GM10248 (cell line): ENCODE data around the gene BABAM2.

ENCODE experiments used
- CTCF ChIA-PET: fragments of 300-600 bp; sonication (Branson Sonifier 250); formaldehyde crosslinking; extraction: SDS; loops from one replicate; lab custom pipeline; 2021; ENCODE audit warnings: antibody characterized with exemption; lab: Yijun Ruan, JAX
- POLR2A ChIA-PET: fragments of 350-650 bp; sonication (Branson Sonifier 250); formaldehyde crosslinking; extraction: SDS; loops from one replicate; lab custom pipeline; 2020; ENCODE audit warnings: antibody characterized with exemption; lab: Yijun Ruan, JAX
- DNase-seq: peaks from one replicate; pipeline ENCODE4 v3.0.0; 2012; ENCODE audit errors: extremely low spot score
- TF ChIP-seq, protein P1 (sequence below): IDR thresholded peaks from 2 replicates; pipeline ENCODE4 v1.5.1; 2012; ENCODE audit warnings: mild to moderate bottlenecking, low read depth; ENCODE audit errors: extremely low read depth, missing control alignments, control extremely low read depth

BABAM2 gene

DNA sequence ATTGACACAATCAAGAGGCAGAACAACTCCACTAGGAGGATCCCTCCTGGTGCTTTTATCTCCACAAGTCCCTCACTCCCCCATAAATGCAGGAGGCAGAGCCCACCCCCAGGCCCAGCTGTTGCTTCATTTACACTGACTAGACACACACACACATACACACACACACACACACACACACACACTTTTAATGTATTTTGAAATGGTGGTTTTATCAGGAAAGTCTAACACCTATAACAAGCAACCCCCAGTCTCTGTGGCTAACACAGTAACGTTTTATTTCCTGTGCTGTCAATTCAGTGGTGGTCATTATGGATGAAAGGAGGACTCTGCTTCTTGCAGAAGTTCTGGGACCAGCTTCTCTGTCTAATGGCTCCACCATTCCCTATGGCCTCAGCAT, 376.8 kb downstream of the BABAM2 start:
- ChIA-PET POLR2A (no interaction called here), CTCF (no interaction called here)
- DNase-seq, result no peak
- TF ChIP-seq, protein P1, sequence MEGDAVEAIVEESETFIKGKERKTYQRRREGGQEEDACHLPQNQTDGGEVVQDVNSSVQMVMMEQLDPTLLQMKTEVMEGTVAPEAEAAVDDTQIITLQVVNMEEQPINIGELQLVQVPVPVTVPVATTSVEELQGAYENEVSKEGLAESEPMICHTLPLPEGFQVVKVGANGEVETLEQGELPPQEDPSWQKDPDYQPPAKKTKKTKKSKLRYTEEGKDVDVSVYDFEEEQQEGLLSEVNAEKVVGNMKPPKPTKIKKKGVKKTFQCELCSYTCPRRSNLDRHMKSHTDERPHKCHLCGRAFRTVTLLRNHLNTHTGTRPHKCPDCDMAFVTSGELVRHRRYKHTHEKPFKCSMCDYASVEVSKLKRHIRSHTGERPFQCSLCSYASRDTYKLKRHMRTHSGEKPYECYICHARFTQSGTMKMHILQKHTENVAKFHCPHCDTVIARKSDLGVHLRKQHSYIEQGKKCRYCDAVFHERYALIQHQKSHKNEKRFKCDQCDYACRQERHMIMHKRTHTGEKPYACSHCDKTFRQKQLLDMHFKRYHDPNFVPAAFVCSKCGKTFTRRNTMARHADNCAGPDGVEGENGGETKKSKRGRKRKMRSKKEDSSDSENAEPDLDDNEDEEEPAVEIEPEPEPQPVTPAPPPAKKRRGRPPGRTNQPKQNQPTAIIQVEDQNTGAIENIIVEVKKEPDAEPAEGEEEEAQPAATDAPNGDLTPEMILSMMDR, result no peak

- TF ChIP-seq, protein P1, result no peak
- CTCF ChIA-PET, result no interaction called here
- POLR2A ChIA-PET, result no interaction called here
Measured at GRCh38 chr2:28268386-28268785, 377.9 kb downstream of the BABAM2 start.

GRCh38 chr2:28269019-28269784, 378.7 kb downstream of the BABAM2 start:
- TF ChIP-seq, protein P1, result no peak
- CTCF ChIA-PET, result interaction anchor here (1.2 to 1.4 kb wide), 2 partner anchors 15 to 50 kb away, joined by 3 to 5 read pairs; no protein-coding TSS in a partner anchor
- DNase-seq, result no peak
- POLR2A ChIA-PET, result no interaction called here

More at GRCh38 chr2:28268386-28268785, 377.9 kb downstream of the BABAM2 start:
- DNase-seq, result no peak

DNA sequence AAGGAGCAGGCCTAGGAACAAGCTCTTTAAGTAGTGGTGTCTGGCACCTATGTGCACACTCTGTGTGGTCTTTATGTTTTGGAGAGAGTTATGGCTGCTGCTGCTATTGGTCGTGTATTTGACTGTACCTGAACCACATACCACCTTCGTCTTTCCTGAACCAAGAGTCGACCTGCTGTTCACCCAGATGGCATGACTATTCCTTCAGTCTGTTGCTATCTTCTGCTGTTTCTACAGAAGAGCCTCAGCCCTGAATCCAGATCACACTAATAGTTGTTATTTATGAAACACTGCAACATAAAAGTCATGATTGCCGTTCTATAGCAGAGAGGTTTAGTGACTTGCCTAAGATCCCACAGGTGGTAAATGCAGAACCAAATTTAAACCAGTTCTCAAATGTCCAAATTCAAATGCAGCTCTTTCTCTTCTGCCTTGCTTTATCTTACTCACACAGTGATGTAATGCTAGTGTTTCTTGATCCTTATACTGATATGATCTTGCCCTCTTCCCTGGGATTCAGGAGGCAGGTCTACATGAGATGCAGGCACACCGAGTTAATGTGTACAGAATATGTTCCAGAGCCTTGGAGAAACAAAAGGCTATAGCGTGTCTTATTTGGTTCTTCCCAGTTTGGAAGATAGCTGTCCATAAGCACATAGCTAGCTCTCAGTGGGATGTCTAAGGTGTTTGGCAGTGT, 380.1 kb downstream of the BABAM2 start:
- ChIA-PET CTCF (interaction anchor here (0.7 to 1.5 kb wide), 3 partner anchors 51 to 588 kb away, joined by 3 to 4 read pairs (median 3); no protein-coding TSS in a partner anchor), POLR2A (no interaction called here)
- TF ChIP-seq, protein P1, result no peak
- DNase-seq, result no peak

GRCh38 chr2:28271231-28271918, 380.8 kb downstream of the BABAM2 start:
- peak; percentile 31 for DNase-seq
- ChIA-PET CTCF (interaction anchor here (1.0 to 1.5 kb wide), 3 partner anchors 10 to 131 kb away, joined by 3 to 4 read pairs (median 3); no protein-coding TSS in a partner anchor), POLR2A (interaction anchor here (0.6 kb wide), 1 partner anchor 31 kb away, joined by 3 read pairs; no protein-coding TSS in a partner anchor)
- TF ChIP-seq, protein P1, result no peak

DNA sequence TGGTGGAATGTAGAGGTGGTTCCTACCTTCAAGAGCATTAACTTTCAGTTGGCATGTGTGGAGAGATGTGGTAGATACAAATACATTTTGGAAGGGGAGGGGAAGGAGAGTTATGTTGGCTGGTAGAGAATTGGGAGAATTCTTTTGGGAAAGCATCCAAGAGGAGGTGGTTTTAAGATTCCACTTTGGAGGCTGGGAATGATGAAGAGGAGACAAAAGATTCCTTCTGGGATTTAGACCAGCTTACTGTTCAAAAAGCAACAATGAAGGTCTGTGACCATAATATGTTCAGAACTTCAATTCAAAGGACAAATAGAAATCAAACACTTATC, 381.4 kb downstream of the BABAM2 start:
- TF ChIP-seq, protein P1, result no peak
- DNase-seq, result no peak
- ChIA-PET CTCF (interaction anchor here (0.8 to 1.5 kb wide), 5 partner anchors 8 to 130 kb away, joined by 3 to 4 read pairs (median 3); no protein-coding TSS in a partner anchor), POLR2A (interaction anchor here (0.6 kb wide), 1 partner anchor 31 kb away, joined by 3 read pairs; no protein-coding TSS in a partner anchor)
